Measurements from ENCODE around the gene DTD1.

DNA sequence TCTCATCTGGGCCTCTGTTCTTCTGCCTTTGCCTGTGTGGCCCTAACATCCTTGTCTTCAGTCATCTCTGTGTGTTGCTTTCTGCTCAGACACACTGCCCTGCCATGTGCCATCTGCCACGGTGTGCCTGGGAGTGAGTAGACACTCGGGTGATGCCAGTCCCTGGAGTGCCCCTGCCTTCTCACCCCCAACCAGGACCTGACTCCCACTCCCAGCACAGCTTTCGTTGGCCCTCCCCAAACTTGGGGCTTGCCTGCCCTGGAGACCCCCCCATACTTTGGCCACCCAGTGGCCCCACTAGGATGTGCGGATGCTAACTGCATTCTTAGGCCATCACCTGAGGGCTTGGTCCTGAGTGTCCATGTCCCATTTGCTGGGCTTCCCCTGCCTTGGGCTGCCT is 149.3 kb downstream of the DTD1 start:
- TF ChIP-seq, protein P1, sequence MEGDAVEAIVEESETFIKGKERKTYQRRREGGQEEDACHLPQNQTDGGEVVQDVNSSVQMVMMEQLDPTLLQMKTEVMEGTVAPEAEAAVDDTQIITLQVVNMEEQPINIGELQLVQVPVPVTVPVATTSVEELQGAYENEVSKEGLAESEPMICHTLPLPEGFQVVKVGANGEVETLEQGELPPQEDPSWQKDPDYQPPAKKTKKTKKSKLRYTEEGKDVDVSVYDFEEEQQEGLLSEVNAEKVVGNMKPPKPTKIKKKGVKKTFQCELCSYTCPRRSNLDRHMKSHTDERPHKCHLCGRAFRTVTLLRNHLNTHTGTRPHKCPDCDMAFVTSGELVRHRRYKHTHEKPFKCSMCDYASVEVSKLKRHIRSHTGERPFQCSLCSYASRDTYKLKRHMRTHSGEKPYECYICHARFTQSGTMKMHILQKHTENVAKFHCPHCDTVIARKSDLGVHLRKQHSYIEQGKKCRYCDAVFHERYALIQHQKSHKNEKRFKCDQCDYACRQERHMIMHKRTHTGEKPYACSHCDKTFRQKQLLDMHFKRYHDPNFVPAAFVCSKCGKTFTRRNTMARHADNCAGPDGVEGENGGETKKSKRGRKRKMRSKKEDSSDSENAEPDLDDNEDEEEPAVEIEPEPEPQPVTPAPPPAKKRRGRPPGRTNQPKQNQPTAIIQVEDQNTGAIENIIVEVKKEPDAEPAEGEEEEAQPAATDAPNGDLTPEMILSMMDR (IDR thresholded peaks at IDR 0.05; ENCODE audit: insufficient read depth, low read depth, low read length): no peak
- no peak for TF ChIP-seq EZH2 (IDR thresholded peaks at IDR 0.05; ENCODE audit: insufficient read depth, low read length)

Measured in astrocyte (in vitro differentiated cells and primary cell).